ENCODE results near the gene BET1L.

GRCh38 chr11:202490-202889, 4.7 kb downstream of the BET1L start:
- TF ChIP-seq CTCF (IDR thresholded peaks at IDR 0.05; ENCODE audit: insufficient read depth, low read depth, low read length) (no peak), EZH2 (IDR thresholded peaks at IDR 0.05; ENCODE audit: insufficient read depth, low read length) (no peak)

Measured in astrocyte (in vitro differentiated cells and primary cell).